OCI-LY7 (cell line): Measurements from ENCODE around the gene RFT1. TPM values are rescaled to one million over a fixed set of nuclear protein-coding genes. Genes with fewer than 3 reads are reported as not detected.

Source experiments
- BruUV-seq: library from RNA; stranded (reverse); fragments of 400-500 nt; replicated peaks from 2 replicates; lab custom pipeline; 2021; lab: Mats Ljungman, UMichigan
- CTCF ChIA-PET: fragments of 300-600 bp; sonication (Branson Sonifier 250); formaldehyde crosslinking; loops from one replicate; lab custom pipeline; 2022; ENCODE audit warnings: antibody characterized with exemption; ENCODE audit not compliant: unreplicated experiment; lab: Charles Lee
- POLR2A ChIA-PET: fragments of 300-600 bp; sonication (Branson Sonifier 250); formaldehyde crosslinking; loops from one replicate; lab custom pipeline; 2022; ENCODE audit warnings: antibody characterized with exemption; lab: Charles Lee
- DNase-seq: peaks from one replicate; pipeline ENCODE4 v3.0.0-alpha.2; 2015; ENCODE audit warnings: low spot score
- H2AFZ ChIP-seq: fragments of 200-600 bp; sonication (generic), shearing (Covaris generic); 2 replicates; pipeline ENCODE4 v1.6.1; 2014; ENCODE audit warnings: mild to moderate bottlenecking, antibody characterized with exemption, low read length, moderate library complexity
- H3K27ac ChIP-seq: fragments of 200-600 bp; sonication (generic); 2 replicates; pipeline ENCODE4 v1.5.1; 2014; ENCODE audit warnings: mixed run types, low read depth, mild to moderate bottlenecking, moderate library complexity, low read length, inconsistent platforms; ENCODE audit not compliant: poor library complexity, severe bottlenecking
- H3K36me3 ChIP-seq: fragments of 200-600 bp; sonication (generic); 2 replicates; pipeline ENCODE4 v1.6.1; 2014; ENCODE audit warnings: mild to moderate bottlenecking, antibody characterized with exemption, low read length, moderate library complexity, mixed read lengths; ENCODE audit not compliant: insufficient read depth
- H3K4me1 ChIP-seq: fragments of 200-600 bp; sonication (generic); 2 replicates; pipeline ENCODE4 v1.5.1; 2014; ENCODE audit warnings: mild to moderate bottlenecking, low read length; ENCODE audit not compliant: insufficient read depth, poor library complexity, severe bottlenecking
- H3K4me2 ChIP-seq: fragments of 200-600 bp; sonication (generic); 2 replicates; pipeline ENCODE4 v1.6.1; 2014; ENCODE audit warnings: mild to moderate bottlenecking, low read length
- H3K4me3 ChIP-seq: fragments of 200-600 bp; sonication (generic); 2 replicates; pipeline ENCODE4 v1.5.1; 2014; ENCODE audit warnings: mild to moderate bottlenecking, low read depth, low read length; ENCODE audit not compliant: poor library complexity, severe bottlenecking
- H3K79me2 ChIP-seq: fragments of 200-600 bp; sonication (generic); 2 replicates; pipeline ENCODE4 v1.6.1; 2016; ENCODE audit warnings: low read depth, mild to moderate bottlenecking, low read length, moderate library complexity, mixed read lengths; ENCODE audit not compliant: insufficient read depth
- H3K9me2 ChIP-seq: fragments of 200-600 bp; sonication (generic); 2 replicates; pipeline ENCODE4 v1.6.1; 2016; ENCODE audit warnings: mild to moderate bottlenecking, low read length, mixed read lengths; ENCODE audit not compliant: insufficient read depth
- H3K9me3 ChIP-seq: fragments of 200-600 bp; sonication (generic); 2 replicates; pipeline ENCODE4 v1.6.1; 2014; ENCODE audit warnings: mild to moderate bottlenecking, mixed run types, low read length, mixed read lengths
- H4K20me1 ChIP-seq: fragments of 200-600 bp; sonication (generic); 2 replicates; pipeline ENCODE4 v1.6.1; 2014; ENCODE audit warnings: mild to moderate bottlenecking, antibody characterized with exemption, low read length, moderate library complexity, mixed read lengths; ENCODE audit not compliant: insufficient read depth
- CTCF ChIP-seq: fragments of 200-600 bp; sonication (generic); conservative IDR thresholded peaks from 2 replicates; pipeline ENCODE4 v1.5.1; 2014; ENCODE audit warnings: mild to moderate bottlenecking, antibody characterized with exemption, low read length, moderate library complexity, mixed read lengths
- EZH2phosphoT487 ChIP-seq: fragments of 200-600 bp; sonication (generic); IDR thresholded peaks from 2 replicates; pipeline ENCODE4 v1.6.1; 2018; ENCODE audit warnings: low read depth, borderline replicate concordance, mild to moderate bottlenecking, mixed run types, antibody characterized with exemption, low read length, moderate library complexity, mixed read lengths
- intact Hi-C: fragments of 100-400 bp; cut with micrococcal nuclease; formaldehyde crosslinking; loops from one replicate; pipeline ENCODE4 v1.10.0; 2022; ENCODE audit not compliant: unreplicated experiment
- total RNA-seq, 2 experiments: library from RNA; depleted of rRNA in 1 of 2; stranded (reverse); fragments of >200 nt in 1 of 2; shearing (Covaris generic) in 1 of 2; gene quantifications; 2 replicates each; pipeline ENCODE4 v1.2.3, GENCODE V29; 2014 to 2022

RFT1 gene
- total RNA-seq, 2 experiments from 2014 or later, result 9.9 to 34.7 TPM

- ChIA-PET CTCF (no interaction called here), POLR2A (interaction anchor here (0.6 to 1.4 kb wide), 2 partner anchors 18 to 36 kb away, joined by 3 read pairs; partner anchors contain the start of gene PRKCD)
- Histone ChIP-seq H3K4me1 (peaks cover 19% of the 10 kb centered on the region), H3K9me2 (no peaks in the 10 kb centered on the region), H2AFZ (no peak overlapping the region), H4K20me1 (no peaks in the 10 kb centered on the region), H3K27ac (no peak overlapping the region), H3K4me3 (no peak overlapping the region), H3K4me2 (no peak overlapping the region), H3K36me3 (no peaks in the 10 kb centered on the region), H3K79me2 (no peaks in the 10 kb centered on the region), H3K9me3 (no peaks in the 10 kb centered on the region)
- BruUV-seq, result no TSS peak
- intact Hi-C loops, result no loop called here
- TF ChIP-seq EZH2phosphoT487, result no peak
- TF ChIP-seq CTCF, result no peak
- DNase-seq, result no peak
Observed at GRCh38 chr3:53142986-53143385, 12.8 kb upstream of the RFT1 start.

GRCh38 chr3:53140847-53141845, 10.9 kb upstream of the RFT1 start:
- no peaks in the 10 kb centered on the region for H3K79me2 ChIP-seq
- H4K20me1 ChIP-seq, result no peaks in the 10 kb centered on the region
- H3K9me3 ChIP-seq, result no peaks in the 10 kb centered on the region
- peaks cover 38% of the 10 kb centered on the region for H3K4me1 ChIP-seq
- no peak overlapping the region for H3K27ac ChIP-seq
- ChIA-PET POLR2A (interaction anchor here (0.6 to 1.0 kb wide), 3 partner anchors 10 to 74 kb away, joined by 3 to 6 read pairs (median 3); no protein-coding TSS in a partner anchor), CTCF (no interaction called here)
- H3K36me3 ChIP-seq, result no peaks in the 10 kb centered on the region
- no peak for TF ChIP-seq EZH2phosphoT487
- no peak for TF ChIP-seq CTCF
- 0 out of 2 replicates have a peak overlapping the region, but pooled peaks have one; percentile 15 for H3K4me2 ChIP-seq
- intact Hi-C loops, result no loop called here
- BruUV-seq, result no TSS peak
- H3K9me2 ChIP-seq, result no peaks in the 10 kb centered on the region
- no peak for DNase-seq
- peak overlapping the region; percentile 60 for H2AFZ ChIP-seq
- H3K4me3 ChIP-seq, result no peak overlapping the region
